Cardiac muscle cell (in vitro differentiated cells and primary cell): ENCODE measurements around the gene CDK14. TPM values are rescaled to one million over a fixed set of nuclear protein-coding genes. Genes with fewer than 3 reads are reported as not detected.

Source experiments
- DNase-seq, 2 donors: peaks; one replicate each; pipeline versions ENCODE4 v3.0.0 to v3.0.0-alpha.2; 2010 to 2017; ENCODE audit warnings: low read depth in 1 of 2, low spot score in 1 of 2
- H3K27ac ChIP-seq: fragments of 200-600 bp; sonication (generic); 2 replicates; pipeline ENCODE4 v1.5.1; 2016
- H3K27me3 ChIP-seq: fragments of 200-600 bp; sonication (generic); 2 replicates; pipeline ENCODE4 v1.6.0; 2016; ENCODE audit warnings: control low read depth
- H3K36me3 ChIP-seq: fragments of 200-600 bp; sonication (generic); 2 replicates; pipeline ENCODE4 v1.5.1; 2016; ENCODE audit warnings: control low read depth
- H3K4me1 ChIP-seq: fragments of 200-600 bp; sonication (generic); 2 replicates; pipeline ENCODE4 v1.8.1; 2017; ENCODE audit warnings: low read depth, mild to moderate bottlenecking, mixed run types
- H3K4me3 ChIP-seq: fragments of 200-600 bp; sonication (generic); 2 replicates; pipeline ENCODE4 v1.5.1; 2016; ENCODE audit warnings: mild to moderate bottlenecking
- H3K9me3 ChIP-seq: fragments of 200-600 bp; sonication (generic); 2 replicates; pipeline ENCODE4 v1.5.1; 2017; ENCODE audit warnings: low read depth, mild to moderate bottlenecking, control low read depth
- polyA plus RNA-seq: library from polyadenylated mRNA; unstranded; fragments of >200 nt; fragmentation: Nextera tagmentation; extraction: Ambion mirVana; gene quantifications from 2 replicates; pipeline ENCODE4 v1.2.1, GENCODE V29; 2016
- total RNA-seq: library from RNA; depleted of rRNA; stranded (reverse); fragments of >200 nt; gene quantifications from 2 replicates; pipeline ENCODE4 v1.2.3, GENCODE V29; 2016
- TF ChIP-seq, protein P1 (sequence below): IDR thresholded peaks from 2 replicates; pipeline ENCODE4 v1.5.1; 2012; ENCODE audit warnings: low read depth, mild to moderate bottlenecking, low read length

CDK14 gene
- total and polyA plus RNA-seq, 2 experiments from 2014 or later: 22.5 to 23.1 TPM

DNA sequence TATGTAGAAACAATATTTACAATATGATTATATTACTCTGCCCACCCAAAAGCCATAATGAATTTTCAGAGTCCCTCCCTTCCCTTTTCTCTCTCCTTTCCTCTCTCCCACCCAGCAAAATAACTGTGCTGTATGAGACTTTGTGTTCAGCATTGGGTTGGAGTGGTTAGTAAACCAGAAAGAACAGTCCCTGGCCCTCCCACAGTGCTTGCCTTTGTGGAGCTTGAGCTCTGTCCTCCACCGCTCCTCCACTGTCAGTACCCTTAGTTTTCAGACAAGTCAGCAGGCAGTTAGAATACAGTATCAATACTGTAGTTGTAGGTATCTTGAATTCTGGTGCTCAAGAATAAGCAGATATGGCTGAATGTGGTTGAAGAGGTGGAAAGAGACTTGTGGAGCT is 92.7 kb downstream of the CDK14 start:
- TF ChIP-seq, protein P1, sequence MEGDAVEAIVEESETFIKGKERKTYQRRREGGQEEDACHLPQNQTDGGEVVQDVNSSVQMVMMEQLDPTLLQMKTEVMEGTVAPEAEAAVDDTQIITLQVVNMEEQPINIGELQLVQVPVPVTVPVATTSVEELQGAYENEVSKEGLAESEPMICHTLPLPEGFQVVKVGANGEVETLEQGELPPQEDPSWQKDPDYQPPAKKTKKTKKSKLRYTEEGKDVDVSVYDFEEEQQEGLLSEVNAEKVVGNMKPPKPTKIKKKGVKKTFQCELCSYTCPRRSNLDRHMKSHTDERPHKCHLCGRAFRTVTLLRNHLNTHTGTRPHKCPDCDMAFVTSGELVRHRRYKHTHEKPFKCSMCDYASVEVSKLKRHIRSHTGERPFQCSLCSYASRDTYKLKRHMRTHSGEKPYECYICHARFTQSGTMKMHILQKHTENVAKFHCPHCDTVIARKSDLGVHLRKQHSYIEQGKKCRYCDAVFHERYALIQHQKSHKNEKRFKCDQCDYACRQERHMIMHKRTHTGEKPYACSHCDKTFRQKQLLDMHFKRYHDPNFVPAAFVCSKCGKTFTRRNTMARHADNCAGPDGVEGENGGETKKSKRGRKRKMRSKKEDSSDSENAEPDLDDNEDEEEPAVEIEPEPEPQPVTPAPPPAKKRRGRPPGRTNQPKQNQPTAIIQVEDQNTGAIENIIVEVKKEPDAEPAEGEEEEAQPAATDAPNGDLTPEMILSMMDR: no peak

DNA sequence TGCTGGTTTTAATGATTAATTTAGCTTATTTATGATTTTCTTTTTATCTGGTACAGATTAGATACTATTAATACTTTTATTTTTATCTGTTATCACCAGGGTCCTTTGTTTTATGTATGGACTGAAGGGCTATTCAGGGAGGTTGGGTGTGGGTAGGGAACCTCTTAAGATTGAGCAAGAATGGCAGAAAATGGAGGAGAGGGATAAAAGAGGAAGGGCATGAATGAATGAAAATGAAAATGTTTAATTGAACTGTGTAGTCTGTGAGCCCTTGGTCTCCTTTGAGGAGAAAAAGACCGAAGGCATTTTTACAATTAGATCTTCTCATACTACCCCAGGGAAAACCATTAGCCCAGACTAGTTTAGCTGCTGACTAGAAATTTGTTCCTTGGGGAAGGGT is 93.1 kb downstream of the CDK14 start:
- TF ChIP-seq, protein P1: no peak
- Histone ChIP-seq H3K9me3 (no peaks in the 10 kb centered on the region), H3K4me1 (peaks cover 9% of the 10 kb centered on the region), H3K36me3 (no peaks in the 10 kb centered on the region), H3K27ac (peak overlapping the region; percentile 24), H3K27me3 (no peaks in the 10 kb centered on the region), H3K4me3 (no peak overlapping the region)
- no peak for DNase-seq

More for the DNA sequence above, 92.7 kb downstream of the CDK14 start:
- Histone ChIP-seq H3K9me3 (no peaks in the 10 kb centered on the region), H3K27me3 (no peaks in the 10 kb centered on the region), H3K36me3 (no peaks in the 10 kb centered on the region), H3K4me3 (no peak overlapping the region), H3K4me1 (peaks cover 9% of the 10 kb centered on the region), H3K27ac (peak overlapping the region; percentile 24)
- peak in 1 of 2 donors; percentile 25 for DNase-seq

DNA sequence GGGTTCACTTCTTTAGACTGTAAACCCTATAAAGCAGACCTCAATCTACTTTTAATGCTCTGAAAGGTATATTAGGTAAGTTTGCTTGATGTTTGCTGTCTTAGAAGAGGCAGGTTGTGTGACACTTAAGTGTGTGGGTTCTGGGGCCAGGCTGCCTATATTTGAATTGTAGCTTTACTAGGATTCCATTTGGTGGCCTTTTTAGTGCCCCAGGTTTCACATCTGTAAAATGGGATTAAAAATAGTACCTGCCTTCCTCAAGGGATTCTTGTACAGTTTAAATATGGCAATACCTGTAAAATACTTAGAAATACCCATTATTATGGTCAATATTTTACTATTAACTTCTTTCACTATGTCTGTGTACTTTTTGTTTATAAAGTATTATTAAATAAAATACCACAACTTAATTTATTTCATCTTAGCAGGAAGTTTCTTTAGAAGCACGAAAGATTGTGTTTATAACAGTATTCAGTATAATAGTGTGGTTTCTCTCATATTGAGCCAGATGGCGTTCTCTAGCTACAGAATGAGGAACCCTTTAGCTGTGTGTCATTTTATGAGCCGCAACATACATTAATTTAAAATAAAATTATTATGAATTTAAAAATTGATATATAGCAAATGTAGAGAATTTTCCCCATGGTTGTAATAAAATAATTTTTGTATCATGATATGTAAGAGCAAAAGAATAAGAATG is 94.2 kb downstream of the CDK14 start:
- no peak overlapping the region for H3K27ac ChIP-seq
- no peak for DNase-seq
- no peak overlapping the region for H3K4me3 ChIP-seq
- no peaks in the 10 kb centered on the region for H3K27me3 ChIP-seq
- TF ChIP-seq, protein P1: no peak
- no peaks in the 10 kb centered on the region for H3K9me3 ChIP-seq
- peaks cover 9% of the 10 kb centered on the region for H3K4me1 ChIP-seq
- H3K36me3 ChIP-seq: no peaks in the 10 kb centered on the region

DNA sequence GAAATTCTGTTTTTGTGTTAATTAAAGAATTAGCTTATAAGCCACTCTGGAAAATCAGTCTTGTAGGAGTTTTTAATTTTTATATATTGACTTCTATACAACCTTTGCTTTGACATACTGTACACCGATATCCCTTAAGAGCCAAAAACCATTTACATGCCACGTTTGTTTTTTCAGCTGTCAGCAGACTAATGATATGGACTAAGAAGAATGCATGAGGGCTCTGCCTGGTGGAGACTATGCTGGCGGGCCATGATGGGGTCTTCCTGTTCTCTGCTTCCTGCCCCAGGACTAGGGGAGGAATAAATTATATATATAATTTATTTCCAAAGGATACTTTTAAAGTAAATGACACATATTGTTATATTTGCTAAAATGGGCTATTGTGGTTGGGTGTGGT is 96.3 kb downstream of the CDK14 start:
- Histone ChIP-seq H3K9me3 (no peaks in the 10 kb centered on the region), H3K36me3 (no peaks in the 10 kb centered on the region), H3K27me3 (no peaks in the 10 kb centered on the region), H3K4me1 (peaks cover 9% of the 10 kb centered on the region), H3K4me3 (no peak overlapping the region), H3K27ac (no peak overlapping the region)
- peak in 1 of 2 donors; percentile 18 for DNase-seq
- TF ChIP-seq, protein P1: no peak

DNA sequence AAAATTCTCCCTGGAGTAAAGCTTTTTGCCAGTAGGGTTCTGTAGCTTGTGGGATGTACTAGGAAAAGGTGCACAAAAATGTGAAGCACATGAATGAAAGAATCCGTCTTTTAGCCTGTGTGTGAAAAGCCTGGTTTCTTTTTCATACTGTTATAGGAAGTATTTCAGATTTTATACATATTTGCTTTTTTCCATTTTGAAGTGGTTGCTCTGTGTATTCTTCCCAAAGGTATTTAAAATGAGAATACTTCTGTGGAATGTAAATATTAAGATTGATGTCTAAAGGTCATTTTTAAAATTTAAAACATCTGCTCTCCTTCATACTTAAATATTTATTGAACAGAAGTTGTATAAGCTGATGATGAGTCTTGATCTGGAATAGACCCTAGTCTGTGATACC is 96.8 kb downstream of the CDK14 start:
- H3K4me3 ChIP-seq: no peak overlapping the region
- H3K9me3 ChIP-seq: no peaks in the 10 kb centered on the region

More for the DNA sequence above, 96.8 kb downstream of the CDK14 start:
- Histone ChIP-seq H3K27ac (no peak overlapping the region), H3K27me3 (no peaks in the 10 kb centered on the region), H3K36me3 (no peaks in the 10 kb centered on the region), H3K4me1 (peaks cover 9% of the 10 kb centered on the region)
- TF ChIP-seq, protein P1: no peak
- DNase-seq: no peak
